ENCODE data around the gene KIF21B. TPM values are rescaled to one million over a fixed set of nuclear protein-coding genes. Genes with fewer than 3 reads are reported as not detected.
"Not testable (repeated sequence)": the region's sequence is repeated elsewhere in the genome, so short reads cannot be mapped to it uniquely, and the experiment has no call there.

Gene KIF21B
- polyA plus RNA-seq, 1 experiment: 0.24 TPM

GRCh38 chr1:200934676-200935245, 88.8 kb downstream of the KIF21B start:
- CTCF ChIA-PET: no interaction called here
- no peak overlapping the region for H3K27ac ChIP-seq (ENCODE audit: low read depth, low read length)
- TF ChIP-seq CTCF (IDR thresholded peaks at IDR 0.05; ENCODE audit: low read depth, low read length): no peak
- DNase-seq (ENCODE audit: low read depth, low spot score): no peak
- peaks cover 11% of the 10 kb centered on the region for H3K27me3 ChIP-seq (ENCODE audit: control insufficient read depth, insufficient read depth, low read length)
- POLR2A ChIA-PET: no interaction called here
- H3K9me3 ChIP-seq (ENCODE audit: control insufficient read depth, insufficient read depth, low read length): no peaks in the 10 kb centered on the region
- no peak overlapping the region for H3K4me3 ChIP-seq (ENCODE audit: low read depth, low read length)

DNA sequence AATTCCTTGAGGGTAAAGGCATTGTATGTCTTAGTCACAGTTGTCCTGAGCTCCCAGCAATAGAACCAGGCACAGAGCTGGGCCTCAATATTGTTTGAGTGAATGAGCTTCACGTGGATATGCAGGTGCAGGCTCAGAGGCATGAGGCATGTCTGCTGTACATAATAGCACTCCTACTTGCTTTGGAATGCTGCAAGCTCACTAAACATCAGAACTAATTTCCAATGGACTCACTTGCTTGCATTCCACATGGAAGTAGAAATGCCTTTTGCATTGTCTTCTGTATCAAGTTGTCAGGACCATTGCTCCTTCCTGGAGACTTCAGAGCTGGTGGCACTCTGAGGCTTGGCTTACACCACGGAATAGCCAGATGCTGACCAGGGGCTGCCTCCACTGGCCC, 91.7 kb downstream of the KIF21B start:
- Histone ChIP-seq H3K27ac (ENCODE audit: low read depth, low read length) (no peak overlapping the region), H3K4me3 (ENCODE audit: low read depth, low read length) (no peak overlapping the region), H3K27me3 (ENCODE audit: control insufficient read depth, insufficient read depth, low read length) (peaks cover 17% of the 10 kb centered on the region), H3K9me3 (ENCODE audit: control insufficient read depth, insufficient read depth, low read length) (no peaks in the 10 kb centered on the region)
- no peak for TF ChIP-seq CTCF (IDR thresholded peaks at IDR 0.05; ENCODE audit: low read depth, low read length)
- ChIA-PET CTCF (interaction anchor here (2.4 kb wide), 1 partner anchor 40 kb away, joined by 7 read pairs; no protein-coding TSS in a partner anchor), POLR2A (no interaction called here)
- no peak for DNase-seq (ENCODE audit: low read depth, low spot score)

DNA sequence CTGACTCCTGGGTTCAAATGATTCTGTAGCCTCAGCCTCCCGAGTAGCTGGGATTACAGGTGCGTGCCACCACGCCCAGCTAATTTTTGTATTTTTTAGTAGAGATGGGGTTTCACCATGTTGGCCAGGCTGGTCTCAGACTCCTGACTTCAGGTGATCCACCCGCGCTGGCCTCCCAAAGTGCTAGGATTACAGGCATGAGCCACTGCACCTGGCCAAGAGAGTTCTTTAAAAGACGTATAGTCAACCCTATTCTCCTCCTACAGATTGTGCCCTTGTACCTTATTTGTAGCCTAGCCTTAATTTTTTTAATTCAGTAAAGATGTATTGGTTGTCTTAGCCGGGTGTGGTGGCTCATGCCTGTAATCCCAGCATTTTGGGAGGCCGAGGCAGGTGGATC, 93.2 kb downstream of the KIF21B start:
- DNase-seq (ENCODE audit: low read depth, low spot score); H3K27ac ChIP-seq (ENCODE audit: low read depth, low read length); H3K4me3 ChIP-seq (ENCODE audit: low read depth, low read length); POLR2A ChIA-PET; H3K9me3 ChIP-seq (ENCODE audit: control insufficient read depth, insufficient read depth, low read length): not testable (repeated sequence)
- H3K27me3 ChIP-seq (ENCODE audit: control insufficient read depth, insufficient read depth, low read length): peaks cover 17% of the 10 kb centered on the region
- CTCF ChIA-PET: interaction anchor here (2.4 kb wide), 1 partner anchor 41 kb away, joined by 7 read pairs; no protein-coding TSS in a partner anchor

GRCh38 chr1:200929530-200930278, 93.8 kb downstream of the KIF21B start:
- ChIA-PET POLR2A (no interaction called here), CTCF (no interaction called here)
- Histone ChIP-seq H3K27me3 (ENCODE audit: control insufficient read depth, insufficient read depth, low read length) (peaks cover 14% of the 10 kb centered on the region), H3K4me3 (ENCODE audit: low read depth, low read length) (no peak overlapping the region), H3K9me3 (ENCODE audit: control insufficient read depth, insufficient read depth, low read length) (no peaks in the 10 kb centered on the region), H3K27ac (ENCODE audit: low read depth, low read length) (no peak overlapping the region)
- no peak for TF ChIP-seq CTCF (IDR thresholded peaks at IDR 0.05; ENCODE audit: low read depth, low read length)
- DNase-seq (ENCODE audit: low read depth, low spot score): no peak

DNA sequence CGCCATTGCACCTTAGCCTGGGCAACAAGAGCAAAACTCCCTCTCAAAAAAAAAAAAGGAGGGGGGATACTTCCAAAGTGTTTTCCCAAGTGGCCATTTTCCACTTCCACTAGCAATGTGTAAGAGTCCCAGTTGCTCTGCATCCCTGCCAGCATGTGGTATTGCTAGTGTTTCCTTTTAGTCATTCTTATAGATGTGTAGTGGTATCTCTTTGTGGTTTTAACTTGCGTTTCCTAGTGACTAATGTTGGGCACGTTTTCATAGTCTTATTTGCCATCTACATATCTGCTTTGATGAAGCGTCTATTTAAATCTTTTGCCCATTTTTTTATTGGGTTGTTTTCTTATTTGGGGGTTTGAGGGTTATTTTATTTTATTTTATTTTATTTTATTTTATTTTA, 97.7 kb downstream of the KIF21B start:
- Histone ChIP-seq H3K27ac (ENCODE audit: low read depth, low read length) (no peak overlapping the region), H3K4me3 (ENCODE audit: low read depth, low read length) (no peak overlapping the region), H3K9me3 (ENCODE audit: control insufficient read depth, insufficient read depth, low read length) (no peaks in the 10 kb centered on the region), H3K27me3 (ENCODE audit: control insufficient read depth, insufficient read depth, low read length) (peaks cover 14% of the 10 kb centered on the region)
- POLR2A ChIA-PET: no interaction called here
- CTCF ChIA-PET: no interaction called here
- no peak for DNase-seq (ENCODE audit: low read depth, low spot score)
- TF ChIP-seq CTCF (IDR thresholded peaks at IDR 0.05; ENCODE audit: low read depth, low read length): no peak
